IPS-NIHi11 (cell line): Measurements from ENCODE around the gene OR8B8.
"Not testable (repeated sequence)": the region's sequence is repeated elsewhere in the genome, so short reads cannot be mapped to it uniquely, and the experiment has no call there.

Experiments
- DNase-seq: peaks from one replicate; pipeline ENCODE4 v3.0.0; 2012; ENCODE audit warnings: mixed read lengths, low spot score

OR8B8 gene

DNA sequence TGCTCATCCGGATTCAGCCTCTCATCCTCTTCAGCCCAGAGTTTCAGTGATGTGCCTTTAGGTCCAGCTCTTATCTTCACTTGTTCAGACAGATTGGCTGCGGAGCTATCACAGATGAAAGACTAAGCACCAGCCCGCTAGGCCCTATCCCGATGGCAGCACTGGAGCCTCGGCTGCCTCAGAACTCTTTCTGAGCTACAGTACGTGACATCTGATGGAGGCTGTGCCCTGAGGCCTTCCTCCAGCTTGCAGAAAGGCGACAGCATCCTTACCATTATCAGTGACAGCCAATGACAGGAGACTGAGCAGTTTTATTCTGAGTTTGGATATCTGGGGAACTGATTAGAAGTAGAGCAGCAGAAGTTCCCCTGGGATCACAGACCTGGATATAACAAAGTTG, 4.0 kb downstream of the OR8B8 start:
- no peak for DNase-seq

DNA sequence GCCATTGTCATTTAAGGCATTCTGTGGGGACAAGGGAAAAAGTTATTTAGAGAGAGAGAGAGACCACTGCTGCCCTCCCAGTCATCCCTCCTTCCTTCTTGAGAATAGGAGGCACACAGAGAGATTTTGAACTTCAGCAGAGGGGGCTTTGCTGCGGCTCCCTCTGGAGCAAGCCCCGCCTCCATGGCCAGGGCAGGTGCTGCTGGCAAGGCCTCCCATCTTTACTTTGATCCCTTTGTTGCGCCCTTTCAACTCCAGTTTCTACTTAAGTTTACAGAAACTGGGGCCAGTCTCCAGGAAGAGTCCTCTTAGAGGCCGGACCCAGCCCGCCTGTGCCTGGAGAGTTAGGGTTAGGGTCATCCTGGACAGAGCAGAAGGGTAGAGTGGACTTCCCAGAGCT, 4.4 kb downstream of the OR8B8 start:
- no peak for DNase-seq

DNA sequence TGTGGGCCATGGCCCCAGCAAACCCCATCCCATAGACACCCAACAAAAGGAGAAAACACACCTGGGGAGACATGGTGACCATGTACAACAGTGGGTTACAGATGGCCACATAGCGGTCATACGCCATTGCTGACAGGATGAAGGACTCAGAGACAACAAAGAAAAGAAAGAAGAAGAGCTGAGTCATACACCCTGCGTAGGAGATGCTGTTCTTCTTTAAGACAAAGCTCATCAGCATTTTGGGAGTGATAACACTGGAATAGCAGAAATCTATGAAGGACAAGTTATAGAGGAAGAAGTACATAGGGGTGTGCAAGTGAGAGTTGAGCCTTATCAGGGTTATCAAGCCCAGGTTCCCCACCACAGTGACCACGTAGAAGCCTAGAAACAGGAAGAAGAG, 4.9 kb downstream of the OR8B8 start:
- DNase-seq, result no peak

DNA sequence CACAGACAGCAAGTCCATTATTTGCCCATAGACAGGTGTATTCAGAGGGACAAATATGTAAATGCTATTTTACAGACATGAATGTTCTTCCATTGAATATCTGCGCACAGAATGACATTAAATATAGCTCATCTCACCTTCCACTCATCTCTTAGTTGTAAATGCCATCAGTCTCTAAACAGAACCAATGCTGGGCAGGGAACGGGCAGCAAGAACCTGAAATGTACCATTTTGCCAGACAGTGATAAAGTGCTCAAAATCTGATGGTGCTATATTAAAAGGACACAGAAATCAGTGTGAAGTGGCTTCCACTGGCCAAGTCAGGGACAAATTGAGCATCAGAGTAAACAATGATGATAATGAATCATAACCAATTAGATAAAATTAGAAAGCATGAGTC, 10.8 kb downstream of the OR8B8 start:
- DNase-seq, result no peak

DNA sequence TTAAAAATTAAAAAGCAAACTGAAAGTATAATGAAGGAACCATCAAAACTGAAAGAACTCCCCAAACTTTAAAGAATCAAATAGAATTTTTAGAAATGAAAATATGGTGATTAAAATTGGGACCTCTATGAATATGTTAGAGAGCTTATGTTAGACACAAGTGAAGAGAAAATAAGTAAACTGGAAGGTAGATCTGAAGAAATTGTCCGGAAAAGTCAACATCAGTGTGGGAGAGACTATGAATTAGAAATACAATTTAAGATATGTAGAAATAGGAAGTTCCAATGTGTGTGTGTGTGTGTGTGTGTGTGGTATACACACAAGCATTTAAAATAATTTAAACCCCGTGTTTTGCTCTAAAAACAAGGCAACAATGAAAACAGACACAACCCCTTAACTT, 15.9 kb downstream of the OR8B8 start:
- no peak for DNase-seq

DNA sequence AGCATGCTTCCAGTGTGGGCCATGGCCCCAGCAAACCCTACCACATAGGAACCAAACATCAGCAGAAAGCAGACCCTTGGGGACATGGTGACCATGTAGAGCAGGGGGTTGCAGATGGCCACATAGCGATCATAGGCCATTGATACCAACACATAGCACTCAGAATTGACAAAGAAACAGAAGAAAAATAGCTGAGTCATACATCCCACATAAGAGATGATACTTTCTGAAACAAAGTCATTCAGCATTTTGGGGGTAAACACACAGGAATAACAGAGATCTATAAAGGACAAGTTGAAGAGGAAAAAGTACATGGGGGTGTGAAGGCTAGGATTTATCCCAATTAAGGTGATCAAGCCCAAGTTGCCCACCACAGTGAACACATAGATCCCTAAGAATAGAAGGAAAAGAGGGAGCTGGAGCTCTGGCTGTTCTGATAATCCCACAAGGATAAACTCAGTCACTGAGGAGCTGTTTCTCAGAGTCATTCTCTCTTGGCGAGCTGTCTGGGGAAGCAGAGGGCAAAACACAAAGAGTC, 21.0 kb downstream of the OR8B8 start, which contains the start of gene OR8B4:
Gene OR8B4 (minus strand): TSS at position 488 of the 538 bp plus-strand sequence. CDS start 0 bp downstream, at position 488.
- no peak for DNase-seq

DNA sequence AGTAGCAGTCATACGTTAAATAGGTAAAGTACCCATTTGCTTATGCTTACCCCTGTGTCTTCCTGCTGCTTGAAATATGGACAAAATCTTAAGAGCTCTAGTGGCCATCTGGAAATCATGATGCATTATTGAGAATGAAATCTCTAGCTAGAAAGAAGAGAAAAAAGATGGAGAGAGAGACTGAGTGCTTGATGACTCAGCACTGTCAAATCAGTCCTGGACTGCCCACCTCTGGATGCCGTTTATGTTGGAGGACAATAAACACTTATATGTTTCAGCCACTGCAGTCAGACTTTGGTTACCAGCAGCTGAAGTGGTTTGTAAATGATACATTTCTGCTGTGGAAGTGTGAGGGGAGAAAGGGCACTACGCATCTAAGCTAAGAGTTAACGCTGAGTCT, 24.5 kb downstream of the OR8B8 start:
- DNase-seq, result no peak

DNA sequence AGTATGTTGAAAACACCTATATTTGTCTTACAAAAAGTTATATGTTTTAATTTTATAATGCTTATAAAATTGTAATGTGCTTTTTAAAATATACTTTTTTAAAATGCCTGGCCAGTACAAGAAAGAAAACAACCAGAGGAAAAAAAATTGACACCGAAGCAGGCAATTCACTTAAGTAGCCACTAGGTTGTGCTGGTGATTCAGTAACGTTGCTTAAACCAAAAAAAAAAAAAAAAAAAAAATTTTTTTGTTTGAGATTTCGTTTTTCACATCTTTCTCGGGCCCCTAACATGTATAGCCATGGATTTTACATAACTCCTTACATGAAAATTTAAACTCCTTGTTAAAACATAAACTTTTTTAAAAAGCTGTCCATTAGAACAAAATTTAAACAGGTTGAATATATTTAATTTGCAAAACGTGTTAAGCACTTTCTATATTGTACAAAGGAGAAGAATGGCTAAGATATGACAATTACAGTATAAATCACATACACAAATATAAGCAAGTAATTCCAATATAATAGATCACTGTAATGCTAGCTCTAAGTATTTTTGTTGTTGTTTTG, 30.1 kb downstream of the OR8B8 start:
- DNase-seq, result peak; percentile 37

DNA sequence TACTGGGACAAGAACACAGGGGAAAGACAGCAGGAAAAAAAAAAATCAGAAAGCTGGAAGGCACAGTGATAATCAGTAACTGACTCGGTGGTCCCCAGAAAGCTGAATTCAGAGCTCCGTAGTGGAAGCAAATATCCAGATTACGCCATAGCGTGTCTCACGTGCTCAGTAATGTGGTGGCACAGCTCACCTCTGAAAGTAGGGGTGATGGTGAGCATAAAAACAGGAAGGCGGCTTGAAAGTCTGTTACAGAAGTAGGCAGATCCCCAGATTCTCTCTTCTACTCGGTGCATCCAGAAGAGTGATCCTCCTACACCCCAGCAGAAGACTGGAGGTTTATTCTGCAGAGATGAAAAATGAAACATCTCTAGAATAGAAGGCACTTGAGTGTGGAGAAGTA, 35.6 kb downstream of the OR8B8 start:
- no peak for DNase-seq

DNA sequence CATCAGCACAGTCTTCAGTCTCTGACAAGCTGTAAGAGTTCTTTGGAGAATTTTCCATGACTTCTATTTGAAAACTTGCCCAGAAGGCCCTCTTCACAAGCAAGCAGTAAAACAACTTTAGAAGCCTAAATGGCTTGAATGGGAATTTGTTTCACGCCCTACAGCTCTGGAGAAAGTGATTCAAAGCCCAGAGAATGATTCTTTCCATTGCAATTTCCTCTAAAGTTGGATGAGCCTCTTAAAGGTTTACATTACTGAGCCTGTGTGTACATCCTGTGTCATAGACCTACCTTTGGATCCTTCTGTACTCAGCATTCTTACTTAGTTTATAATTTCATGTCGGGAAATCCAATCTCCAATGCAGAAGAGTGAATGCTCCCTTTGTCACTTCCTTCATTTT, 39.9 kb downstream of the OR8B8 start:
- no peak for DNase-seq

DNA sequence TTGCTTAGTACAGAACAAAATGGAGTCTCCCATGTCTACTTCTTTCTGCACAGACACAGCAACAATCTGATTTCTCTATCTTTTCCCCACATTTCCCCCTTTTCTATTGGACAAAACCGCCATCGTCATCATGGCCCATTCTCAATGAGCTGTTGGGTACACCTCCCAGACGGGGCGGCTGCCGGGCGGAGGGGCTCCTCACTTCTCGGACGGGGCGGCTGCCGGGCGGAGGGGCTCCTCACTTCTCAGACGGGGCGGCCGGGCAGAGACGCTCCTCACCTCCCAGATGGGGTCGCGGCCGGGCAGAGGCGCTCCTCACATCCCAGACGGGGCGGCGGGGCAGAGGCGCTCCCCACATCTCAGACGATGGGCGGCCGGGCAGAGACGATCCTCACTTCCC, 42.3 kb downstream of the OR8B8 start:
- not testable (repeated sequence) for DNase-seq

DNA sequence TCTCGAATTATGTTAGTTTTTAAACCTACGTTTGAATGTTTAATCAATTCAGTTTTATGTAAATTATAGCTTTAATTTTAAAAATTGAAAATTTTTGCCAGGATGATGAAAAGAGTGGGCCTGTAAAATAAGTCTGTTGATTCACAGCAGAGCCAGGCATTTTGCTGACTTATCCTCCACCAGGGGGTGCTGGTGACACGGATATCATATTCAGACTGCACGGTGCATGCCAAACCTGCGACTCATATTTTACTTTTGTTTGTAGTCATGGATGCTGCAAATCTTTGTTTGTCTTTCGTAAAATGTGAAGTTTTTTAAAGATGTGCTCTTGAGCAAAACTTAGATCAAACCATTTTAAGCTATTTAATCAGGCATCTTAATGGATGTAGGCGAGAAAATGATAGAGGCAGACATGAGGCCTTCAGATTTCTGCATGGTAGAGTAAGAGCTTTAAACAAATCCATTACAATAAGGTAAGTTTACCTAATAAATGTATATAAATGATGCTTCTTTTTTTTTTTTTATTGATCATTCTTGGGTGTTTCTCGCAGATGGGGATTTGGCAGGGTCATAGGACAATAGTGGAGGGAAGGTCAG, 43.1 kb downstream of the OR8B8 start:
- peak; percentile 56 for DNase-seq

DNA sequence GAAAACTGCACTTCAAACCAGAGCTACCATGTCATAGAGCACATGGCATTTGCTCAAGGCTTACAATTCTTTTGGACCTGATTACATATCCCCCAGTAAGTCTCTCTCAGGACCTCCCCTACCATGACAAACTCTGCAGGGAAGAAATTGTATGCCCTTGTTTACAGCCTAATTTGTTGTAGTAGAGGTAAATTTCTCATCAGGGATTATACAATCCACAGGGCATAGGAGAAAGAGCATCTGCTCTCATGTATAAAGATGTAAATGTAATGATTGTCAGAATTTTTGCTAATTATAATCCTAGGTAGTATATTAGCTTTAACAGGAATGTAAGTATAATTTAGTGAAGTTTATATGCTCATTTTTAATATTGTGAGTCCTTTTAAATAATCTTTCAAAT, 46.6 kb downstream of the OR8B8 start, which contains the start of gene OR8B3:
Gene OR8B3 (minus strand): TSS at position 101 of the 400 bp plus-strand sequence. CDS start 1,673 bp downstream, outside the sequence.
- DNase-seq, result no peak

DNA sequence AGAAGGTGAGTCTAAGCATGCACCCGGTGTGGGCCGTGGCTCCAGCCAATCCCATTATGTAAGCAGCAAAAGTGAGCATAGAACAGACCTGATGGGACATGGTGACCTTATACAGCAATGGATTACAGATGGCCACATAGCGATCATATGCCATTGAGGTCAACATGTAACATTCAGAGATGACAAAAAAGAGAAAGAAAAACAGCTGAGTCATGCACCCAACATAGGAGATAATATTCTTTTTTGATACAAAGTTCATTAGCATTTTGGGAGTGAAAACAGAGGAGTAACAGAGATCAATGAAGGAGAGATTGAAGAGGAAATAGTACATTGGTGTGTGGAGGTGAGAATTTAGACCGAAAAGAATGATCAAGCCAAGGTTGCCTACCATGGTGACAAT, 48.6 kb downstream of the OR8B8 start:
- DNase-seq, result not testable (repeated sequence)

DNA sequence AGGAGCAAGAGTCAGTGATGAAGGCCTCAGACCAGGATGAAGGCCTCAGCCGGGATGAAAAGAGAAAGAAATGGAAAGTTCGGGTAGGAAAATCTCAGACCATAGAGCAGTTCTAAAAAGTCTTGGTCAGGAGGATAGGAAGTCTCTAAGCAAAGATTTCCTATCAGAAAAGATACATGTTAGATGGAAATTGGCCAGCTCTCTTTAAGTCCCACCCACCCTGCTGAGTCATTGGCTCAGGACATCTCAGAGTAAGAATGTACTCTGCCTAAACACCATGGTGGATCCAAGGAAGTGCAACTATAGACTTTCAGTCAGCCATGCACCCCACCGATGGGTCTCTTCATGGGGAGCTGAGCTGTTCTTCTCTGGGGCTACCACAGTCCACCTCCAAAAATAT, 51.1 kb downstream of the OR8B8 start:
- no peak for DNase-seq
